Activated CD4-positive, CD25-positive, alpha-beta regulatory T cell treated with anti-CD3 and anti-CD28 coated beads, Interleukin-2, amount 50 U/mL, for 16 hours (primary cell): ENCODE measurements around the gene CCDC102A.
"Not testable (repeated sequence)": the region's sequence is repeated elsewhere in the genome, so short reads cannot be mapped to it uniquely, and the experiment has no call there.

Experiments
- DNase-seq: peaks from one replicate; pipeline ENCODE4 v3.0.0-alpha.2; 2020; ENCODE audit warnings: low read depth, low spot score

The CCDC102A gene

DNA sequence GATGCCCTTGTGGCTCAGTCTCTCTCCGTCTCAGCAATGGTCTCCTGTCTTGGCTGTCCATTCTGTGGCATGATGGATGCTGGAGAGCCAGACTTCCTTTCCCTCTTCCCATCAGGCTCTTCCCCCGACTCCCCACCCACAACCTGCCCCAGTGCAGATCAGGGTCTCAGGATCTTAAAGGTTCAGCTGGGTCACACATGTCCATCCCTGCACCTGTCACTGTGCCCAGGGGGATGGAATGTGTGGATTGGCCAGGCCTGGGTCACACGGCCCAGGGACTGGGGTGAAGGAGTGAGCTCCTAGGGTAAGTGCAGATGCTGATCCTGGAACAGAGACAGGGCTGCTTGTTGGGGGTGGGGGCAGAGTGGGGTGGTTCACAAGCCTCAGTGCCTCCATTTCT, 29.1 kb upstream of the CCDC102A start:
- no peak for DNase-seq

DNA sequence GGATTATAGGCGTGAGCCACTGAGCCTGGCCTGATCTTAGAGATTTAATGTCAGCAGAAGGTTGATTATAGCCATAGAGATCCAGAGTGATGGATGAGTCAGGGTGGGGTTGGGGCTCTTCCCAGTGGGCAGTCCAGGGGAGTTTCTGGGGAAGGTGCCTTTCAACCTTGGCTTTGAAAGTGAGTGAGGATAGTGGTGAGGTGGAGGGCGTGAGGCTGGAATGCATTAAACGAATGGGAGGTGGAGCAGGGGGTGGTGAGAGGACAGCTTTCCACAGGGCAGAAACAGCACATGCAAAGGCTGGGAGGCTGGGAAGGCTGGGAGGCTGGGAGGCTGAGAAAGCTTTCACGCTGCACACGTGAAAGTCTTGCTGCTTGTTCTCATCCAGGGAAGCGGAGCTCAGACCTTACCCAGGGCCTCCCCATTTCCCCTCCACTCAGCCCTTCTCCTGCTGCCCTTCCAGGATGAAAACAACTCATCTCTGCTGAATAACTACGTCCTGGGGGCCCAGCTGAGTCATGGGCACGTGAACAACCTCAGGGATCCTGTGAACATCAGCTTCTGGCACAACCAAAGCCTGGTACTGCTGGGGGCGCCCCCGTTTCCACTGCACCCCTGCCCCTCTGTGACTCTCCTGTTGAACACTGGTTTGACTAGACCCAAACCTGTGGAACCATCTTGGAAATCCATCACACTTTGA, 28.4 kb upstream of the CCDC102A start:
- no peak for DNase-seq

DNA sequence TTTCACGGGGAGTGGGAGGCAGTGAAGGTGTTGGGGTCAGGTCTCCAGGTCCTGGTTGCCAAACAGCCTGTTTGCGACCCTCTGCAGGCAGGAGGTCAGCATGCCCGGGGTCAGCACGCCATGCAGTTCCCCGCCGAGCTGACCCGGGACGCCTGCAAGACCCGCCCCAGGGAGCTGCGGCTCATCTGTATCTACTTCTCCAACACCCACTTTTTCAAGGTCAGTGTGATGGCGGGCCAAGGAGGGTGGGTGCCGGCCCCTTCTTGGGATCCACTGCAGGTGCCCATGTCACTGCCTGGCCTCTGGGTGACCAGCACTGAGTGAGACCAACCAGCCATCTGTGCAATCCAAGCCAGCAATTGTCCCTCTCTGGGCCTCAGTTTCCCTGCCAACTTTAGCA, 27.4 kb upstream of the CCDC102A start:
- no peak for DNase-seq

DNA sequence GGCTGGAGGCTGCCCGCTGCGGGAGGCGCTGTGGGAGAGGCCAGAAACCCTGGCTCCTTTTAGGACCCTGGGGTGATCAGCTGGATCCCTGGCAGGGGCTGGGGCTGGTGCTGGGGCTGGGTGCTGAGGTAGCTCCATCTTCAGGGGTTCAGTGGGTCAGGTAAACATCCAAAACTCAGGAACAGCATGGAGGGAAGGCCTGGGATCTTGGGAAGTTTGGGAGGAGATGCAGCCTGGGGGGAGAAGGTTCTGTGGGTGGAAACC, 27.0 kb upstream of the CCDC102A start:
- DNase-seq = no peak

DNA sequence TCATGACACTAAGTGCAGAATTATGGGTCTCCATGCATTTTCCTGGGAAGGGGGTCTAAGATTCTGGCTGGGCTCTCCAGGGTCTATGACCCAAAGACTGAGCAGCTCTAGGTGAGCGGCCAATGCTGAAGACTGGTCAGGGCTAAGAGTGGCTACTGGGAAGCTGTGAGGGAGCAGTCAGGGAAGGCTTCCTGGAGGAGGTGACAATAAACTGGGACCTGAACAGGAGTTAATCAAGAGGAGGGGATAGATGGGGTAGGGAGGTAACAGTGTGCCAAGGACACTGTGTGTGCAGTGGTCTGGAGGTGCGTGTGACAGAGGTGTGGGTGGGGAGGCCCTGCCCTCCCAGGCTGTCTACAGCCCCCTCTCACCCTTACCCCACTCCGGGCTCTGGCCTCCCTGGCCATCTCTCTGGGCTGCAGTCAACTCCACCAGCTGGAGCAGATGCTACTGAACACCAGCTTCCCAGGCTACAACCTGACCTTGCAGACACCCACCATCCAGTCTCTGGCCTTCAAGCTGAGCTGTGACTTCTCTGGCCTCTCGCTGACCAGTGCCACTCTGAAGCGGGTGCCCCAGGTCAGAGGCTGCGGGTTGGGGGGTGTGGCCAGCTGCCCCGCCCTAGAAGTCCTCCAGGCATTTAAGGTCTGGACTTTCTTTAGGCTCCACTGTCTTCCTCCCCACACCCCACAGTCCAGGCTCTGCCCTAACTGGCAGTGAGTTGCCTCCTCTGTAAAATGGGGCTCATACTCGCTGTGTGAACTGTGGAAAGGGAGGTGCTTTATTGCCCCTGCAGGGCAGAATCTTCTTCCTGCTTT, 26.5 kb upstream of the CCDC102A start:
- DNase-seq = no peak

DNA sequence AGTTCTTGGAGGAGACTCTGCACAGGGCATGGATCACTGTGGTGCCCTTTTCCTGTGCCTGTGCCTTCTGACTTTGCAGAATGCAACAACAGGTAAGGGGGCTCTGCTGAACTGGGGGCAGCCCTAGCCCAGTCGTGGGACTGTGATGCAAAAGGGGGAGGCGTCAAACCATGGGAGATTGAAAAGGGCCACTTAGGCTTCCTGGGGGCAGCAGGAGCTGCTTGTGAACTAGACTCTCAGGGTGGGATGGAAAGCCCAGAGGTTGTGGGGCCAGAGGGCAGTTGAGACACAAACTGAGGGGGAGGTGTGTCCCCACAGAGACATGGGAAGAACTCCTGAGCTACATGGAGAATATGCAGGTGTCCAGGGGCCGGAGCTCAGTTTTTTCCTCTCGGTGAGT, 25.7 kb upstream of the CCDC102A start:
- DNase-seq = no peak

DNA sequence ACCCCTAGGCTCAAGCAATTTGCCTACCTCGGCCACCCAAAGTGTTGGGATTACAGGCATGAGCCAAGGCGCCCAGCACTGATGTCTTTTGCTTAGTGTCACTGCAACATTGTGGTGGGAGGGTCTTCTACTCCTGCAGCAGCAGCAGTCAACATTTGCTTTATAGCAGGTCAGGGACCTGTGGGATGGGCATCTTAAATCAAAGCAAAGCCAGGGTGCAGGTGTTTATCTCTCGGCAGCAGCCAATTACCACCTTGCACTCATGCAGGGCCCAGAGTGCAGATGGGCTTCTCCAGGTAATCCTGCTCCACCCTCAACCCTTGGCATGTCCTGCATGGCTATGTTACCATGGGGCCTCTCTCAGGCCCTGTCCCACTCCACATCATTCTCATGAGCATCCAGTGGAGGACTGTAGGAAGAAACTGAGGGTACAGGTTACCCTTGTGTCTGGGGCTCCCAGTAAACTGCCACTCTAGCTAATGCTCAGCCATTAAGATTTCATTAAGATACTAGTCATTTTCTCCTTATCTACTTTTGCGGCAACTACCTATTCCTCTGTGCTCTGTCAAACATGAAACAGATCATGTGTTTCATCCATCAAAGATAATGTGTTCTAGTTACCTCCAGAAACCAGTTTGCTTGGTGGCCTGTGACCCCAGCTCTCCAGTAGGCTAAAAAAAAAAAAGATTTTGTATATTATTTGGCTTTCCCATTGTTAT, 22.9 kb upstream of the CCDC102A start:
- DNase-seq = no peak

DNA sequence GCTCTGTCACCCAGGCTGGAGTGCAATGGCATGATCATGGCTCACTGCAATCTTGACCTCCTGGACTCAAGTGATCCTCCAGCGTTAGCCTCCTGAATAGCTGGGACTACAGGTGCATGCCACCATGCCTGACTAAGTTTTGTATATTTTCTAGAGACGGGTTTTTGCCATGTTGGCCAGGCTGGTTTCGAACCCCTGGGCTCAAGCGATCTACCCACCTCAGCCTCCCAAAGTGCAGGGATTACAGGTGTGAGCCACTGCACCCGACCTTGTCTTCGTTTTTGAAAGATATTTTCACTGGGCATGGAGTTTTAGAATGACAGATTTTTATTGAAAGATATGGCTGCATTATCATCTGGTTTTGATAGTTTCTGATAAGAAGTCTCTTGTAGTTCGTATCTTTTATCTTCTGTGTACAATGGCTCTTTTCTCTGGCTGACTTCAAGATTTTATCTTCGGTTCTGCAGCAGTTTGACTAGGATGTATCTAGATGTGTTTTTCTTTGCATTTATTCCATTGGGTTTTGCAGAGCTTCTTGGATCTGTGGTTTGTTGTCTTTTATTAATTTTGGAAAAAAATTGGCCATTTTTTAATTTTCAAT, 20.7 kb upstream of the CCDC102A start:
- DNase-seq = no peak

DNA sequence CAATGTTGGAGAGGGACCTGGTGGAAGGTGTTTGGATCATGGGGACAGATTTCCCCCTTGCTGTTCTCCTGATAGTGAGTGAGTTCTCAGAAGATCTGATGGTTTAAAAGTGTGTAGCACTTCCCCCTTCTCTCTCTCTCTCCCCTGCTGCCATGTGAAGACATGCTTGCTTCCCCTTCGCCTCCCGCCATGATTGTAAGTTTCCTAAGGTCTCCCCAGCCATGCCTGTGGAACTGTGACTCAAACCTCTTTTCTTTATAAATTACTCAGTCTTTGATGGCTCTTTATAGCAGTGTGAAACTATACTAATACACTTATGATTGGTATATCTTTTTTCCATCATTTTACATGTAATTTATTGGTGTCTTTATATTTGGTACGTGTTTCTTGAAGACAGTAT, 19.5 kb upstream of the CCDC102A start:
- no peak for DNase-seq

DNA sequence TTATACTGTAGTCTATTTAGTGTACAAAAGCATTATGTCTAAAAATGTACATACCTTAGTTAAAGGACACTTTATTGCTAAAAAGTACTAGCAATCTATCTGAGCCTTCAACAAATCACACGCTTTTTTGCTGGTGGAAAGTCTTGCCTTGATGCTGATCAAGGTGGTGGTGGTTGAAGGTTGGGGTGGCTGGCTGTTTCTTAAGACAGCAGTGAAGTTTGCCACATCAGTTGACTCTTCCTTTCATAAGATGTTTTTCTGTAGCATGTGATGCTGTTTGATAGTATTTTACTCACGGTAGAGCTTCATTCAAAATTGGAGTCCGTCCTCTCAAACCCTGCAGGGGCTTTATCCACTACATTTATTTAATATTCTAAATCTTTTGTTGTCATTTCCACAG, 14.7 kb upstream of the CCDC102A start:
- no peak for DNase-seq

DNA sequence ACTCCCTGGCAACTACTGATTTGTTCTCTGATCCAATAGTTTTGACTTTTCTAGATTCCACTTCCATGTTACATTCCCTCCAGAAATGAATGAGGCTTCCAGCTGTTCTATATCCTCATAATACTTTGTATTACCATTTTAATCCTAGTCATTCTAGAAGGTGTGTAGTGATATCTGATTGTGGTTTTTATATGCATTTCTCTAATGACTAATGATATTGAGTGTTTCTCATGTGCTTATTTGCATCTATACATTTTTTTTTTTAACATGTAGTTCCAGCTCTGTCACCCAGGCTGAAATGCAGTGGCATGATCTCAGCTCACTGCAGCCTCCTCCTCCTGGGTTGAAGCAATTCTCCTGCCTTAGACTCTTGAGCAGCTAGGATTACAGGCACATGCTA, 13.4 kb upstream of the CCDC102A start:
- no peak for DNase-seq

DNA sequence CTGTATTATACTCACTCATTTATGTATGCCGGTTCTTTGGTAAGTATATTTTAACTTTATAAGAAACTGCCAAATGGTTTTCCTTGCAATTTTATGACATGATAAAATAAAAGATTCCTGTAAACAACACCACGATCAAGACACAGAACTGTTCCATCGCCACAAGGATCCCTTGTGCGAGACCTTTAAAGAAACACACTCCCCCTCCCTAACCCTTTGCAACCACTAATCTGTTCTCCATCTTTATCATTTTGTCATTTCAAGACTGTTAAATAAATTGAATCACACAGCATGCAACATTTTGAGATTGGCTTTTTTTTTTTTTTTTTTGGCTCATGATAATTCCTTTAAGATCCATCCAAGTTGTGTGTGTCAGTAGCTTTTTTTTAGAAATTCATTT, 12.0 kb upstream of the CCDC102A start:
- DNase-seq = no peak

DNA sequence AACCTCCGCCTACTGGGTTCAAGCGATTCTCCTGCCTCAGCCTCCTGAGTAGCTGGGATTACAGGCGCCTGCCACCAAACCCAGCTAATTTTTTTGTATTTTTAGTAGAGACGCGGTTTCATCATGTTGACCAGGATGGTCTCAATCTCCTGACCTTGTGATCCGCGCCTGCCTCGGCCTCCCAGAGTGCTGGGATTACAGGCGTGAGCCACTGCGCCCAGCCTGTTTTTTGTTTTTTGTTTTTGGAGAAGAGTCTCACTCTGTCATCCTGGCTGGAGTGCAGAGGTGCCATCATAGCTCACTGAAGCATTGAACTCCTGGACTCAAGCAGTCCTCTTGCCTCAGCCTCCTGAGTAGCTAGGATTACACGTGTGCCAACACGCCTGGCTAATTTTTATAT, 11.2 kb upstream of the CCDC102A start:
- not testable (repeated sequence) for DNase-seq

DNA sequence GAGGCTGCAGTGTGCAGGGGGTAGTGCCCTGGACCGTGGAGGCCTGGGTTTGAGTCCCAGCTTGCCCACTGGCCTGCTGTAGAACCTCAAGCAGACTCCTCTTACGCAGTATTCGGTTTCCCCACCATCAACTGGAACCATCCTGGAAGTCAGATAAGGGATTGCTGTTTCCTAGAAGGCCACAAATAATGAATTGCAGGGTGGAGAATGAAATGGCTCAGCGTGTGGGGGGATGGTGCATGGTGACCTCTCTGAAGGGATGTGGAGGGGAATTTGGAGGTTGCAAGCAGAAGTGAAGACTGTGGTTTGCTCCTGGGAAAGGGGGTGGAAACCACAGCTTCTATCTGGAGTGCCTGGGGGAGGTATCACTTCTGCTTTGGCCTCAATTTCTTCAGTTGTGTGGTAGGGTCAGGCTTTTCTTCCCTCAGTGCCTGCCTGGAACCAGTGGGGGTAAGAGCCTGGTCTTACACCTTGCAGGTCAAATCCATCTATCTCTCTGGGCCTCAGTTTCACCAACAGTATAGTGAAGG, 7.8 kb upstream of the CCDC102A start:
- no peak for DNase-seq

DNA sequence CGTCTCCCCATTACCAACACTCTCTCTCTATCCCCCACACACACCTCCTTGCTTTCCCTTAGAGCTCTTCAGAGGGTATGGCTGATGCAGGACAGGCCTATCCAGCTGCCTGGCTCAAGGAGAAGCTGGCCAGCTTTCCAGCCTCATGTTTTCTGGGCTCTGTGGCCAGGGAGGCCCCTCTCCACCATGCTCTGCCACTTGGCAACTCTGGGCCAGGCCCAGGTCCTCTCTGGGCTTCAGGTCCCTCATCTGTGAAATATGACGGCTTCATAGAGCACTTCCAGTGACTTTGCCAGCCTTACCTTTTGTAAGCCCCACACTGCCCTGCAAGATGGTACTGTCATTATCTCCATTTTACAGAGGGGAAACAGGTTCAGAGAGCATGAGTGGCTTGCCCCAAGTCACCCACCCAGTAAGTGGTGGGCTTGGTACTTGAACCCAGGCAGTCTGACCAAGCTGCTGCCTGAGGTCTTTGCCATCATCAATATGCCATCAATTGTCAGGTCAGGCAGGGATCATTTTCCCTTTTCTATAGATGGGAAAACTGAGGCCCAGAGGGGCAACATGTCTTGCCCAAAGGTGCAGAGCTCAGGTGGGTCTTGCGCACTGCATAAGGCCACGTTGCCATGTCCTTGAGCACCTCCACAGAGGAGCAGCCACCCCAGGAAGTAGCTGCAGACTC, 5.5 kb upstream of the CCDC102A start:
- no peak for DNase-seq

DNA sequence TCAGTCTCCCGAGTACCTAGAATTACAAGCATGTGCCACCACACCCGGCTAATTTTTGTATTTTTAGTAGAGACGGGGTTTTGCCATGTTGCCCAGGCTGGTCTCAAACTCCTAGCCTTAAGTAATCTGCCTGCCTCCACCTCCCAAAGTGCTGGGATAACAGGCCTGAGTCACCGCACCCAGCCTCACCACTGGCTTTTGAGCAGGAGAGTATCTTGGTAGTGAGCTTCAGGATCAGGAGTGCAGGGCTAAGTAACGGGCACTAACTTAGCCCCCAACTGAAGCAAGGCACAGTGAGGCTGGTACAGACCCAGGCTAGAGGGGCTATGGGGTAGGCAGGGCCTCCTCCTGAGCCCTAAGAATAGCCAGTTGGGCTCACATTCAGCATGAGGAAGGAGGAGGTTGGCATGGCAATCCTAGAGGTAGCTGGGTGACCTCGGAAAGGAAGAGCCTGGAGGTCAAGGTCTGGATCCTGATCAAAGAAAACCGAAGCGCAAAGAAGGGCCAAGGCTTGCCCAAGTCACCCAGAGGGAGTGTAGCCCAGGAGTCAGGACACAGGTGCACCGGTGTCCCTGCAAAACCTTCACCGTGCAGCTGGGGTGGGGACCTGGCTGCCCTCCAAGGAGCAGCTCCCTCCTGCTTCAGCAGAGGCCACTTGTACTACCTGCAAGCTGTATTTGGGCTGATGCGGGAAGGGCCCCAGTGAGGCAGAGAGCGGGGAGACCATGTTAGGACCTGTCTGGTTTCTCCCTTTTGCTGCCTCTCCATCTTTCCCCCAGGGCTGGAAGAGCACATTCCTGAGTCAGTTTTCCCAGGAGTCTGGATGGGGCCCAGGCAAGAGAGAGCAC, 4.8 kb upstream of the CCDC102A start:
- DNase-seq = no peak

DNA sequence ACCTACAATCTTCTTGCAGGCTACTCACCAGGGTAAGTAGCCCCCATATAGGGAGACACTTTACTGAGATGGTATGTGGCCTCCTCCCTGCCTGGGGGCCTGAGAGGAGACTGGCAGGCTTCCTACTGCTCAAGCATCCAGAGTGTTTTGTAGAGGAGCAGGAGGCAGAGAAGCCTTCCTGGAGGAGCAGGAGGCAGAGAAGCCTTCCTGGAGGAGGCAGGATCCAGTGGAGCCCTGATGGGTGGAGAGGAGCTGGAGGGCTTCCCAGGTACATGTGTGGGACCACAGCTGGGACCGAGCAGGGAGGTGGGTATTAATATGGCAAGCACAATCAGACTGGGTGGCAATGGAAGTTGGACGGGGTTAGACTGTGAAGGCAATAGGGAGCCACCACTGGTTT, 4.0 kb upstream of the CCDC102A start:
- DNase-seq = no peak

DNA sequence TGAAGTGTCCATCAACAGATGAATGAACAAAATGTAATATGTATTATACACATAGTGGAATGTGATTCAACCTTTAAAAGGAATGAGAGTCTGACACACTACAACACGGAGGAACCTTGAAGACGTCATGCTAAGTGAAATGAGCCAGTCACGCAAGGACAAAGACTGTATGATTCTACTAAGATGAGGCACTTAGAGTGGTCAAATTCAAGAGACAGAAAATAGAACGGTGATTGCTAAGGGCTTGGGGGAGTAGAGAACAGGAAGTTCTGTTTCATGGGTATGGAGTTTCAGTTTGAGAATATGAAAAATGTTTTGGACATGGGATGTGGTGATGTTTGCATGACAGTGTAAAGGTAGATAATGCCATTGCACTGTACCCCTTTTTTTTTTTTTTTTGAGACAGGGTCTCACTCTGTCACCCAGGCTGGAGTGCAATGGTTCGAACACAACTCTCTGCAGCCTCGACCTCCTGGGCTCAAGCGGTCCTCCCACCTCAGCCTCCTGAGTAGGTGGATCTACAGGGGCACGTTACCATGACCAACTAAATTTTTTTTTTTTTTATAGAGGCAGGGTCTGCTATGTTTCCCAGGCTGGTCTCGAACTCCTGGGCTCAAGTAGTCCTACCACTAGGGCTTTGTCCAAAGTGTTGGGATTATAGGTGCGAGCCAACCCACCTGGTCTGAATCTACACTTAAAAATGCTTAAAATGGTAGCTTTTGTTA, 2.9 kb upstream of the CCDC102A start:
- no peak for DNase-seq

DNA sequence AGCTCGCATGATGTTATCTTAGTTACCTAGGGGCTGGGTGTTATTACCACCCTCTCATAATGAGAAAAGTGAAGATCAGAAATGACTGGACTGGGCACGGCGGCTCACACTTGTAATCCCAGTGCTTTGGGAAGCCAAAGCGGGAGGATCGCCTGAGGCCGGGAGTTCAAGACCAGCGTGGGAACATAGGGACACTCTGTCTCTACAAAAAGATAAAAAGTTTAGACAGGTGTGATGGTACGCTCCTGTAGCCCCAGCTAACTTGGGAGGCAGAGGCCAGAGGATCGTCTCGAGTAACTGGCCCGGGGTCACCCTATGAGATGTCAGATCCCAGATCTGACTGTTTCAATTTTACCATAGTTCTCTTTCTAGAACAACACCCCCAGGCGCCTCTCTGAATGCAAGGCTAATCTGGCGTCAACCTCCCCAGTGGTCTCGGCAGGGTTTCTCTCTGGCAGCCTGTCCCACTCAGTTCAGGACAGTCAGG, 1.9 kb upstream of the CCDC102A start:
- DNase-seq = no peak
